ENCODE results near the gene SP4.
A peak's percentile ranks its signal among the peaks of the same experiment; 100 is the strongest.

The SP4 gene

DNA sequence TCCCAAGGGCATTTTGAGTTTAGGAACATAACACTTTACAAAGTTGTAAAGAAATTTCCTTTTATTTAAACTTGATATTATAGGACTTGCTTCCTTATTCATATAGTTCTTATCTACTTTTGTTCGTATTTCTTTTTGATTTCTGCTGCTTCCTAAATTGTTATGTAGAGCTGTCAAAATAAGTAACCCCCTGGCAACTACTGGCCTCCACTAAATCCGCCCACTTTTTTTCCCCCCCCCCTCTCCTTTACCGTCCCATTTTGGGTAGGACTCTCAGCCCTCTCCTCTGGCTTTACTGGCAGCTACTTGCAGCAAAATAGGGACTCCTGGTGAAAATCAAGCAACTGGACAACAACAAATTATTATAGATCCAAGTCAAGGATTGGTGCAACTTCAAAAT is 1.1 kb downstream of the SP4 start:
- Mint-ChIP-seq H3K4me1 (peaks cover 65% of the 10 kb centered on the region), H3K27me3 (ENCODE audit: low read depth, poor library complexity) (peaks cover 7% of the 10 kb centered on the region), H3K27ac (peak overlapping the region; percentile 88), H3K4me3 (peak overlapping the region; percentile 98), H3K9me3 (no peaks in the 10 kb centered on the region), H3K36me3 (ENCODE audit: low read depth) (peaks cover 12% of the 10 kb centered on the region)
- no peak for DNase-seq
- TF ChIP-seq, protein P1, sequence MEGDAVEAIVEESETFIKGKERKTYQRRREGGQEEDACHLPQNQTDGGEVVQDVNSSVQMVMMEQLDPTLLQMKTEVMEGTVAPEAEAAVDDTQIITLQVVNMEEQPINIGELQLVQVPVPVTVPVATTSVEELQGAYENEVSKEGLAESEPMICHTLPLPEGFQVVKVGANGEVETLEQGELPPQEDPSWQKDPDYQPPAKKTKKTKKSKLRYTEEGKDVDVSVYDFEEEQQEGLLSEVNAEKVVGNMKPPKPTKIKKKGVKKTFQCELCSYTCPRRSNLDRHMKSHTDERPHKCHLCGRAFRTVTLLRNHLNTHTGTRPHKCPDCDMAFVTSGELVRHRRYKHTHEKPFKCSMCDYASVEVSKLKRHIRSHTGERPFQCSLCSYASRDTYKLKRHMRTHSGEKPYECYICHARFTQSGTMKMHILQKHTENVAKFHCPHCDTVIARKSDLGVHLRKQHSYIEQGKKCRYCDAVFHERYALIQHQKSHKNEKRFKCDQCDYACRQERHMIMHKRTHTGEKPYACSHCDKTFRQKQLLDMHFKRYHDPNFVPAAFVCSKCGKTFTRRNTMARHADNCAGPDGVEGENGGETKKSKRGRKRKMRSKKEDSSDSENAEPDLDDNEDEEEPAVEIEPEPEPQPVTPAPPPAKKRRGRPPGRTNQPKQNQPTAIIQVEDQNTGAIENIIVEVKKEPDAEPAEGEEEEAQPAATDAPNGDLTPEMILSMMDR (IDR thresholded peaks at IDR 0.05): no peak

DNA sequence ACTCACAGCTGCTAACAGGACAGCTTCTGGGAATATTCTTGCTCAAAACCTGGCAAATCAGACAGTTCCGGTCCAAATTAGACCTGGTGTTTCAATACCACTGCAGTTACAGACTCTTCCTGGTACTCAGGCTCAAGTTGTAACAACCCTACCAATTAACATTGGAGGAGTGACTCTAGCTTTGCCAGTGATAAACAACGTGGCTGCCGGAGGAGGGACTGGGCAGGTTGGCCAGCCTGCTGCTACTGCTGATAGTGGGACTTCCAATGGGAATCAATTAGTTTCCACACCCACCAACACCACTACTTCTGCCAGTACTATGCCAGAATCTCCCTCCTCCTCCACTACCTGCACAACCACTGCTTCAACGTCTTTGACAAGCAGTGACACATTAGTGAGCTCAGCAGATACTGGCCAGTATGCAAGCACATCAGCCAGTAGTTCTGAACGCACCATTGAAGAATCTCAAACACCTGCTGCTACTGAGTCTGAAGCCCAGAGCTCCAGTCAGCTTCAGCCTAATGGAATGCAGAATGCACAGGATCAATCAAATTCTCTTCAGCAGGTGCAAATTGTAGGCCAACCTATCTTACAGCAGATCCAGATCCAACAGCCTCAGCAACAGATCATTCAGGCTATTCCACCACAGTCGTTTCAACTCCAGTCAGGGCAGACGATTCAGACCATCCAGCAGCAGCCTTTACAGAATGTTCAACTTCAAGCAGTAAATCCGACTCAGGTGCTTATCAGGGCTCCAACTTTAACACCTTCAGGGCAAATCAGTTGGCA is 2.1 kb downstream of the SP4 start:
- Mint-ChIP-seq H3K4me3 (peak overlapping the region; percentile 98), H3K9me3 (no peaks in the 10 kb centered on the region), H3K4me1 (peaks cover 68% of the 10 kb centered on the region), H3K27me3 (ENCODE audit: low read depth, poor library complexity) (peaks cover 7% of the 10 kb centered on the region), H3K27ac (no peak overlapping the region), H3K36me3 (ENCODE audit: low read depth) (peaks cover 22% of the 10 kb centered on the region)
- no peak for DNase-seq
- TF ChIP-seq, protein P1 (IDR thresholded peaks at IDR 0.05): no peak

- DNase-seq: no peak
- Mint-ChIP-seq H3K4me1 (peaks cover 68% of the 10 kb centered on the region), H3K27me3 (ENCODE audit: low read depth, poor library complexity) (peaks cover 7% of the 10 kb centered on the region), H3K4me3 (peak overlapping the region; percentile 98), H3K9me3 (no peaks in the 10 kb centered on the region), H3K27ac (no peak overlapping the region), H3K36me3 (ENCODE audit: low read depth) (peaks cover 25% of the 10 kb centered on the region)
- TF ChIP-seq, protein P1 (IDR thresholded peaks at IDR 0.05): no peak
Observed at GRCh38 chr7:21430575-21430954, 2.7 kb downstream of the SP4 start.

DNA sequence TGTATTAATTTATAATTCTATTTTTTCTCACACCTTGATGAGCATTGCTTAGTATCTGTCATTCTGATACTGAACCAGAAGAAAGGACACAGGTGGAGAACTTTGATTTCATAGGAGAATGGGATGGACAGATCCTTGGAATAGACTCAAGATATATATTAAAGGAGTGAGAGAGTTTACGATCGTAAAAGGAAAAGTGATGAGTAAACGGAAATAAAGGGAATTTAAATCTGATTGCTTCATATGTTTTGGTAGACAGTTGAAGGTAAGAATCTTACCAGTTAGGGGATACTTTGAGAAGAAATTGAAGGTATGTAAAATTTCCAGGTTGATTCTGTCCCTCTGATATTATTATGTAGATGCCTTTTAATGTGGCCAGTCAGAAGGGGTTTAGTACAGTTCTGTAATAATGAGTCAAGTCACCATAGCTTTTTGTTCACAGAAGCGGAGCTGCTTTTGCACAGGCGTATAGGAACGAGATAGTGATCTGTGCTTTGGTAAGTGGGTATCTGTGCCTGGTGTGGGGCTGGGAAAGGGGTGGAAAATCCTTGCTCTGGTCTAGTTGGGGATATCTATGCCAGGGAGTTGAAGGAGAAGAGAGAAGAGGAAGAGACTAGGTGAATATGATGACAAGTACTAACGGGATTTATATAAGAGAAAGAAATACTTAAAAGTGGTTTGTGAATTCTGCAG is 15.4 kb downstream of the SP4 start:
- Mint-ChIP-seq H3K4me1 (no peaks in the 10 kb centered on the region), H3K9me3 (no peaks in the 10 kb centered on the region), H3K27me3 (ENCODE audit: low read depth, poor library complexity) (no peaks in the 10 kb centered on the region), H3K27ac (peak overlapping the region; percentile 43), H3K4me3 (no peak overlapping the region), H3K36me3 (ENCODE audit: low read depth) (peaks cover 89% of the 10 kb centered on the region)
- TF ChIP-seq, protein P1 (IDR thresholded peaks at IDR 0.05): no peak
- DNase-seq: no peak

DNA sequence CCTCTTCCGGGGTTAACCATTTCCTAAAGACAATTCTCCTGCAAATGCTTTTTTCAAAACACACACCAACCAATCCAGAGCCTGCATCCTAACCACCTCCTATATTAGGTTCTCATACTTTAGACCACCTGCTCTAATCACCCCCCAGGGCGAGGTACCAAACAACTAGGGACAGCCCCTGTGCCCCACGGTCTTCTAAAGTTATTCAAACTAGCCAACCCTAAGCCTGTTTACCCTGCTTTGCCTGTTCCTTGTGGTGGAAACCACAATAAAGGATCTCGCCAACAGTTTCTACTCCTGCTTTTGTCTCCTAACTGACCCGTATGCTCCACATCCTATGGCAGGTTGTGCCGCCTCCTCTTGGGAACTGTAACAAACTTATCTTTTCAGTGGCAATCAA is 21.1 kb downstream of the SP4 start:
- H3K27ac Mint-ChIP-seq: no peak overlapping the region
- H3K4me1 Mint-ChIP-seq: no peaks in the 10 kb centered on the region
- H3K4me3 Mint-ChIP-seq: no peak overlapping the region
- TF ChIP-seq, protein P1 (IDR thresholded peaks at IDR 0.05): no peak
- H3K36me3 Mint-ChIP-seq (ENCODE audit: low read depth): peaks cover 96% of the 10 kb centered on the region
- DNase-seq: no peak
- H3K27me3 Mint-ChIP-seq (ENCODE audit: low read depth, poor library complexity): peaks cover 4% of the 10 kb centered on the region
- peaks cover 49% of the 10 kb centered on the region for H3K9me3 Mint-ChIP-seq
